NCI-H1105 treated with DMSO at 0.1 percent for 48 hours (cell line): ENCODE measurements around the gene SLCO2B1.

Source experiments
- DNase-seq: peaks from one replicate; lab custom pipeline; 2025; lab: John Stamatoyannopoulos, UW

SLCO2B1 gene

GRCh38 chr11:75145196-75145971 is 5.5 kb upstream of the SLCO2B1 start:
- DNase-seq, result no peak

GRCh38 chr11:75145972-75146519 is 4.9 kb upstream of the SLCO2B1 start:
- DNase-seq, result no peak

- DNase-seq, result no peak
These were observed 4.2 kb upstream of the SLCO2B1 start for GRCh38 chr11:75146711-75147110.

- no peak for DNase-seq
These were observed 3.6 kb upstream of the SLCO2B1 start for GRCh38 chr11:75147191-75147874.

GRCh38 chr11:75147875-75148263 is 3.0 kb upstream of the SLCO2B1 start:
- no peak for DNase-seq

- no peak for DNase-seq
These were observed 2.4 kb upstream of the SLCO2B1 start for GRCh38 chr11:75148436-75148983.

GRCh38 chr11:75149766-75150465 is 991 bp upstream of the SLCO2B1 start:
- DNase-seq, result no peak

GRCh38 chr11:75151346-75152047 is 590 bp downstream of the SLCO2B1 start:
- no peak for DNase-seq

- no peak for DNase-seq
These were observed 1.2 kb downstream of the SLCO2B1 start for GRCh38 chr11:75152090-75152489.

GRCh38 chr11:75152651-75153427 is 1.9 kb downstream of the SLCO2B1 start:
- no peak for DNase-seq

GRCh38 chr11:75154646-75155569 is 4.0 kb downstream of the SLCO2B1 start:
- DNase-seq, result no peak

GRCh38 chr11:75155570-75156422 is 4.9 kb downstream of the SLCO2B1 start:
- DNase-seq, result no peak

- no peak for DNase-seq
These were observed 7.3 kb downstream of the SLCO2B1 start for GRCh38 chr11:75158241-75158640.

- no peak for DNase-seq
These were observed 7.8 kb downstream of the SLCO2B1 start for GRCh38 chr11:75158696-75159150.

- DNase-seq, result no peak
These were observed 8.4 kb downstream of the SLCO2B1 start for GRCh38 chr11:75159151-75159953.

- DNase-seq, result no peak
These were observed 9.4 kb downstream of the SLCO2B1 start for GRCh38 chr11:75160220-75160757.

GRCh38 chr11:75160880-75161279 is 10.0 kb downstream of the SLCO2B1 start:
- no peak for DNase-seq
